Activated naive CD4-positive, alpha-beta T cell treated with anti-CD3 and anti-CD28 coated beads for 36 hours (primary cell): ENCODE data around the gene SBSN. TPM values are rescaled to one million over a fixed set of nuclear protein-coding genes. Genes with fewer than 3 reads are reported as not detected.

Source experiments
- CTCF ChIA-PET: fragments of 350-600 bp; sonication (Branson Sonifier 250); formaldehyde crosslinking; loops from one replicate; lab custom pipeline; 2021; ENCODE audit warnings: antibody characterized with exemption; lab: Charles Lee
- DNase-seq: peaks from one replicate; pipeline ENCODE4 v3.0.0-alpha.2; 2020
- H3K27ac Mint-ChIP-seq: one replicate; pipeline ENCODE4 v1.8.0; 2021; ENCODE audit warnings: mild to moderate bottlenecking, mixed read lengths
- H3K27me3 Mint-ChIP-seq: one replicate; pipeline ENCODE4 v1.8.0; 2021; ENCODE audit warnings: low read depth, mixed read lengths
- H3K36me3 Mint-ChIP-seq: one replicate; pipeline ENCODE4 v1.8.0; 2021; ENCODE audit warnings: low read depth, mixed read lengths
- H3K4me1 Mint-ChIP-seq: one replicate; pipeline ENCODE4 v1.8.0; 2021; ENCODE audit warnings: low read depth, mixed read lengths
- H3K4me3 Mint-ChIP-seq: one replicate; pipeline ENCODE4 v1.8.0; 2021; ENCODE audit warnings: mild to moderate bottlenecking, moderate library complexity, mixed read lengths
- H3K9me3 Mint-ChIP-seq: one replicate; pipeline ENCODE4 v1.8.0; 2021; ENCODE audit warnings: mixed read lengths
- intact Hi-C: fragments of 100-400 bp; cut with micrococcal nuclease; formaldehyde crosslinking; loops from one replicate; pipeline ENCODE4 v1.15.1; 2023
- total RNA-seq, 2 experiments: library from RNA; stranded (reverse); gene quantifications; one replicate each; pipeline ENCODE4 v1.2.3, GENCODE V29; 2021

The SBSN gene
- total RNA-seq, 2 experiments from 2014 or later: not detected

DNA sequence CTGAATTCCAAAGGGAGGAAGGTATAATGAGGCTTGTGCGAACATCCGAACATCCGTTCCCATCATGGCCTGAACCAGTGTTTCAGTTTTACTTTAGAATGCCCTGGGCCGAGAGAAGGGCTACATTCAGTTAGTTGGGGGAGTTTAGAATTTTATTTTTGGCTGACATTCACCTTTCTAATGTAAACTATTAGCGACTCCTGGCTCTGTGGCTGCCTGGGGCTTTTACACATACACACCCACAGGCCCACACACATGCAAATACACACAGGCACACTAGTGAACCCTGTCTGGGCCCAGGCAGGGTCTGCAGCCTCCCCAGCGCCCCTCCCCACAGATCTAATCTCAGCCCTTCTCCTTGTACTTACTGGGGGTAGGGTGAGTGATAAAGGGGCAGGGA is 11.2 kb upstream of the SBSN start:
- H3K27ac Mint-ChIP-seq: no peak overlapping the region

DNA sequence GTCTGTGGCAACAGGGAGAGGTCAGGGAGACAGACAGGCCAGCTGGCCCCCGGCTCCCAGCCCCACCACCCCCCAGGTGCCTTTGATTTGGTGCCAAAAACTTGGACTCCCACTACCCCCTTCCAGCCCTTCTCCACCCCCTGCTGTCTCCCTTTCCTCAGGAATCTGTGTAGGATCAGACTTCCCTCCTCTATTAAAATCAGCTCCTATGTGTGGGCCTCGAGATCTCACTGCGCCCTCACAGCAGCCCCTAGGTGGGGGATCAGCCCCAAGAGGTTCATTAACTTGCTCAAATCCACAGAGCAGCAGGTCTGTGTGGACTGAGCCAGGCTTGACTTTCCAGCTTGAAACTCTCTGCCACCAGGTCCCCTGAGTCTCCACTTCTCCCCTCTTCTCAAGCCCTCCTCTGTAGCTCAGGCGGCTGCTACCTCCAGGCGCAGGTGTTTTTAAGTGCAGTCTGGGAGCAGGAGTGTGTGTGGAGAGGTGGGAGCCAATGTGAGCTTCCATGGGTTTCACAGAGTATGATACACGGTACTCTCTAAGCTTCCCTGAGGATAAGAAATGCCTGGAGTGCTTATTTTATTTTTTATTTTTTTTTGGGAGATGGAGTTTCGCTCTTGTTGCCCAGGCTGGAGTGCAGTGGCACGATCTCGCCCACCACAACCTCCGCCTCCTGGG is 6.8 kb upstream of the SBSN start:
- Mint-ChIP-seq H3K27me3 (peaks cover 10% of the 10 kb centered on the region), H3K27ac (no peak overlapping the region), H3K4me3 (no peak overlapping the region), H3K4me1 (peaks cover 9% of the 10 kb centered on the region), H3K9me3 (no peaks in the 10 kb centered on the region), H3K36me3 (no peaks in the 10 kb centered on the region)
- no peak for DNase-seq
- intact Hi-C loops: no loop called here
- CTCF ChIA-PET: no interaction called here

More for the DNA sequence above, 11.2 kb upstream of the SBSN start:
- Mint-ChIP-seq H3K27me3 (no peaks in the 10 kb centered on the region), H3K4me1 (peaks cover 7% of the 10 kb centered on the region), H3K36me3 (no peaks in the 10 kb centered on the region), H3K9me3 (no peaks in the 10 kb centered on the region), H3K4me3 (no peak overlapping the region)
- no peak for DNase-seq
- intact Hi-C loops: no loop called here
- CTCF ChIA-PET: interaction anchor here (0.6 kb wide), 1 partner anchor 109 kb away, joined by 3 read pairs; the partner anchor contains the start of gene COX6B1

DNA sequence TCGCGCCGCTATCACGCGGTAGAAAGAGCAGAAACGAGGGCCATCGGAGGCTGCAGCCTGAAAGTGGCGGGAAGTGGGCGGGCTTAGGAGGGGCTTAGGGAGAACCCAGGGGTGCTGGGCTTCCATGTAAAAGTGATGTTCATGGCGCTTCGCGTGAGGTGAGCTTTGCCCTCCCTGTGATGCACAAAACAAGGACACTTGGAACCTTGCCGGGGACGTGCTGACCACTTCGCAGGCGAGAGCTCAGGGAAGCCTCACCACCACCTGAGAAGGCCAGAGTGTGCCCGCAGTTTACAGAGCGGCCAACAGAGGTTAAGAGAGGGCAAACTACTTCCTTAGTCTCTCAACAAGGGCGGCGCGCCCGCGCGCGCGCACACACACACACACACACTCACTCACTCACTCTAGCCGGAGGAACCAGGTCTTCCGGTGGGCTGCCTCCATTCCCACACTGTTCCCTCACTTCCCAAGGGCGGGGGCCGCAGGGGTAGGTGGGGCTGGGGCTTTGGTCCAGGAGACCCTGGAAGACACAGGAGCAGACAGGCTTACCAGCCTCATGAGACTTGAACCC is 5.8 kb upstream of the SBSN start:
- Mint-ChIP-seq H3K9me3 (no peaks in the 10 kb centered on the region), H3K27me3 (peaks cover 13% of the 10 kb centered on the region), H3K27ac (peak overlapping the region; percentile 59), H3K4me3 (peak overlapping the region; percentile 54), H3K36me3 (no peaks in the 10 kb centered on the region), H3K4me1 (peaks cover 9% of the 10 kb centered on the region)
- intact Hi-C loops: no loop called here
- CTCF ChIA-PET: no interaction called here
- peak; percentile 67 for DNase-seq

DNA sequence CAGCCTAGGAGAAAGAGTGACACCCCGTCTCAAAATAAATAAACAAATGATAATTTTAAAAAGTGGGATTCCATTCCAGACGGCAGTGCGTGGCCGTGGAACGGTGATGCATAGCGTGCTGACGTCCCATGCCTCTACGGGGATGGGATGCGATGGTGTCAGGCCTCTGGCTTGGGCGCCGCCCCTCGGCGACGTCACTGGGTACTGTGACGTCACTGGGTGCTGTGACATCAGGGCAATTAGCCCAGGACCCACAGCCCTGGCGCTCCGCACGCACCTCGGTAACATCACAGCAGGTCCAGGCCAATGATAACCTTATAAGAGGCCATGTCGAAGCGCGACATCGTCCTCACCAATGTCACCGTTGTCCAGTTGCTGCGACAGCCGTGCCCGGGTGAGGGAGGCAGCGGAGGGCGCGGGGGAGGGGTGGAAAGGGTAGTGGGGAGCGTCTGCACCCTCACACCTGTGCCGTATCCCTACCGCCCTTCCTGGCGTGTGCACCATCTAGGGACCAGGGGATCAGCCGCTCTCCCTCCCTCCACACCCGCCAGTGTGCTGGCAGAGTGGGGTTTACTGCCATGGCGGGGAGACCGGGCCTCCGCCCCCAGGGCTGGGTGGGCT is 5.2 kb upstream of the SBSN start, which contains the start of gene GAPDHS:
Gene GAPDHS (plus strand): TSS at position 256 of the 621 bp plus-strand sequence. CDS start 72 bp downstream, at position 328.
- no peaks in the 10 kb centered on the region for H3K36me3 Mint-ChIP-seq

DNA sequence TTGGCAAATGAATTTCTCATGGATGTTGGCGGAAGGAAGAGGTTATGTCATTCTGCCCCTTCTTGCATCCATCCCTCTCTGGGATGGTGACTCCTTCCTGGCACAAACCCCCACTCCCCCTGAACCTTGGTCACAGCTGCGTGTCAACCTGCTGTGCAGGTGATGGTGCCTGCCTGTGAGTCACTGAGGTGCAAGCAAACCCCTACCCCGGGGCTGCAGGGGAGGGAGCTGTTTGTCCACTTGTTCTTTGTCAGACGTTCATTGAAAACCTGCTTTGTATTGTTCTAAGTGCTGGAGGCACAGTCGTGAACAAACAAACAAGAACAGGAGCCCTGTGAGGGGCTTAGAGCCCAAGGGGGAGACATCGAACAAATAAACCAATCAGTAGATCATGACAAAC is 3.2 kb upstream of the SBSN start:
- Mint-ChIP-seq H3K36me3 (no peaks in the 10 kb centered on the region), H3K27me3 (peaks cover 17% of the 10 kb centered on the region), H3K9me3 (no peaks in the 10 kb centered on the region), H3K4me3 (no peak overlapping the region), H3K27ac (no peak overlapping the region), H3K4me1 (peaks cover 9% of the 10 kb centered on the region)
- DNase-seq: no peak
- intact Hi-C loops: no loop called here
- CTCF ChIA-PET: interaction anchor here (1.9 kb wide), 1 partner anchor 21 kb away, joined by 7 read pairs; no protein-coding TSS in a partner anchor

More for the DNA sequence above, 5.2 kb upstream of the SBSN start, which contains the start of gene GAPDHS:
- no peak for DNase-seq
- Mint-ChIP-seq H3K9me3 (no peaks in the 10 kb centered on the region), H3K27ac (peak within 1 kb of the TSS; percentile 59), H3K4me1 (peaks cover 9% of the 10 kb centered on the region), H3K27me3 (peaks cover 13% of the 10 kb centered on the region), H3K4me3 (peak within 1 kb of the TSS; percentile 54)
- intact Hi-C loops: no loop called here
- CTCF ChIA-PET: no interaction called here

DNA sequence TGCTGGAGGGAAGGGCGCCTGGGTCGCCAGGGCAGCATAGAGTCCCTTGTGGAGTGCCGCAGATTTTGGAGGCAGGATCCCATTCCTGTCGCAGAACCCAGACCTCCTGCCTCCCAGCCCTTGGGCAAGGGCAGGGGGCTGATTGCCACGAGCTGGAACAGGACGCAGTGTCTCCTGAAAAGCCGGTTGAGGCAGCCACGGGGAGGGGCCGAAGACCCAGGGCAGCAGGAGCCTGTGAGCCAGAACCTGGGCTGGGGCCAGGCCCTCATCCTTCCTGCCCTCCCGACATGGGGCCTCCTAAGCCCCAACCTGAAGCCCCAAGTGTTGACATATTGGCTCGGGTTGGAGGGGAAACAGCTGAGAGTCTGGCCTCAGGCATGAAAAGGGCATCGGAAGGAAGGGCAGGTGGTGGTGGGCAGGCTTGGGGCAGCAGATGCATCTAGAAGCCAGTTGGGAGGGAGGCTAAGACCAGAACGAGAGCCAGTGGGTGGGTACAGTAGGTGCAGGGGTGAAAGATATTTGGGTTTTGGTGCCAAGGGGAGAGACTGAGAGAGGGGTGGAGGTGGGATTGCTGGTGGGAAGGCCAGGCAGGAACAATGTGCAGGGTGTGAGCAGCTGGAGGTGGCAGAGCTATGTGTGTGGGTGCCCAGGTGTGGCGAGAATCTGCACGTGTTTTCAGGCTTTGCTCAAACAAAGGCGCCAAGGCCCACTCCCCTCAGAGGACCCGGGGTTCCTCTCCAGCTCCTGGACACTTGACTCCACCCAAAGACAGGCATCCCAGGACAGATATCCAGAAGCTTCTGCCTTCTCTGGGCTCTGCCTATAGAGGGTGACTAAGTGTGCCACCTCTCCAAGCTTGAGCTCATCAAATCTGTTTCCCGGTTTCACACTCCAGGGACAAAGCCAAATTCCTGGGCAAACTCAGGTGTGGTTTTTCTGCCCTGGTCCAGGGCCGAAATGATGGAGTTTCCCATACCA is 1.4 kb upstream of the SBSN start:
- Mint-ChIP-seq H3K27ac (no peak overlapping the region), H3K4me3 (no peak overlapping the region), H3K9me3 (no peaks in the 10 kb centered on the region), H3K27me3 (peaks cover 19% of the 10 kb centered on the region), H3K4me1 (peaks cover 9% of the 10 kb centered on the region), H3K36me3 (no peaks in the 10 kb centered on the region)
- no peak for DNase-seq
- intact Hi-C loops: no loop called here
- CTCF ChIA-PET: interaction anchor here (1.9 kb wide), 1 partner anchor 19 kb away, joined by 7 read pairs; no protein-coding TSS in a partner anchor

DNA sequence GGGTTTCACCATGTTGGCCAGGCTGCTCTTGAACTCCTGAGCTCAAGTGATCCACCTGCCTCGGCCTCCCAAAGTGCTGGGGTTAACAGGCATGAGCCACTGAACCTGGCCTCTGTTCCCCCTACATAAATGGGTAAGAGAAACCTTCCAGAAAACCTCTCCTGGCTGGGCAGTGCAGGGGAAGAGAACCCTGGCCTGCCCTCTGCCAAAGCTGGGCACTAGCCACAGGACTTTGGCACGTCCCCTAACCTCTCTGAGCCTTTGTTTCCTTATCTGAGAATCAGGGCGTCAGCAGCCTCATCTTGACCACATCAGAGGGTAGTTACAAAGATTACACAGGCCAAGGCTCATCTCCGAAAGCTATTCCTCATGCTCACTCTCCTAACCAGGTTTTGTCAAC is 2.2 kb downstream of the SBSN start:
- intact Hi-C loops: no loop called here
- H3K36me3 Mint-ChIP-seq: no peaks in the 10 kb centered on the region
- H3K4me1 Mint-ChIP-seq: no peaks in the 10 kb centered on the region
- no peak overlapping the region for H3K4me3 Mint-ChIP-seq
- no peaks in the 10 kb centered on the region for H3K9me3 Mint-ChIP-seq
- peaks cover 9% of the 10 kb centered on the region for H3K27me3 Mint-ChIP-seq
- CTCF ChIA-PET: interaction anchor here (2.0 kb wide), 1 partner anchor 16 kb away, joined by 9 read pairs; no protein-coding TSS in a partner anchor
- no peak for DNase-seq
- H3K27ac Mint-ChIP-seq: no peak overlapping the region

DNA sequence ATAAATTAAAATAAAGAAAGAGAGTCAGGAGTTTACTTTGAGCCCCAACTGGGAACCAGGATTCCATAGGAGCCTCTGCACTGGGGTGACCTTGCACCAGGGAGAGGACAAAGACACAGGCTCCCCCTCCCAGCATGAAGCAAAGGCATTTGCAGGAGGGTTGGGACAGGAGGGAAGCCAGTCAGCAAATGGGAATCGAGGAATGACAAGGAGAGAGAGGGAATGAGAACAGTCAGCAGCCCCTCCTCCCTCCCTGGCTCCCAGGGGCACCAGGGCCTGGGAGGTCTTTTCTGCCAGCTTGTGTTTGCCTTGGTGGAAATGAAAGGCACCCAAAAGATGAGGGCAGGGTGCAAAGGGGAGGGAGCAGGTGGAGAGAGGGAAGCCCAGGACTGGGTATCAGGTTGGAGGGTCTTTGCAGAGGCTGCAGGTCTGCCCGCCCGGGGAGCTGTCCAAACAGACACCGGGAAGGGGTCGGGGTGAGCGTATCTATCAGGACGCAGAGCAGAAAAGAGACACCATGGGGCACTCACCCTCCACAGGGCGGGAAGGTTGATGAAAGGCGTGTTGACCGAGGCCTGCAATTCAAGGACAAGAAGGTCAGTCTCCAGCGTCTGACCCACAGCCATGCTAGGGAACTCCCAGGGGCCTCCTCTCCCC is 3.8 kb downstream of the SBSN start:
- Mint-ChIP-seq H3K4me3 (no peak overlapping the region), H3K27me3 (peaks cover 6% of the 10 kb centered on the region), H3K36me3 (no peaks in the 10 kb centered on the region), H3K27ac (no peak overlapping the region), H3K4me1 (no peaks in the 10 kb centered on the region), H3K9me3 (no peaks in the 10 kb centered on the region)
- no peak for DNase-seq
- CTCF ChIA-PET: interaction anchor here (0.6 kb wide), 1 partner anchor 311 kb away, joined by 6 read pairs; no protein-coding TSS in a partner anchor
- intact Hi-C loops: no loop called here

DNA sequence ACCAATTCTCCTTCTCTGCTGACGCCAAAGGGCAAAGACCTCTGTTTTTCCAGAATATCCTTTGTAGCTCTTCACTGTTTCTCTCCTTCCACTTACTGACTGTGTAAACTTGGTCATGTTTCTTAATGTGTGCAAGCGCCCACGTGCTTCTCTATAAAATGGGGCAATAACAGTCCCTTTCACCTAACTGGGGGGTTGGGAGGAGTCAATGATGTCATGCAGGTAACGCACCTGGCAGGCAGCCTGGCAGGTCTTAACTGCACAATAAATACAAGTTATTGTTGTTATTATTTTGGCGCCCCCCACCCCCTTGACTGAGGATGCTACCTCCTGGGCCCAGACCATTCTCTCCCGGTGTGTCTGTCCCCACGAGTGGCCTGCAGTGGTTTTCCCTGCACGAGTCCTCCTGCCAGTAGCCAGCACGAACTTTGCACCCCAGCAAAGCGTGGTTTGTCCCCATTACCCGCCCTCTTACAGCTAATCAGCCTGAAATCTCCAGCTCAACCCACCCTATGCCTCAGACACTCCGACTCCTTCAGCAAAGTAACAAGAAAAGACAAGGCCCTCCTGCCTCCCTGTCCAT is 5.3 kb downstream of the SBSN start:
- Mint-ChIP-seq H3K27me3 (peaks cover 5% of the 10 kb centered on the region), H3K36me3 (no peaks in the 10 kb centered on the region), H3K4me1 (no peaks in the 10 kb centered on the region), H3K4me3 (no peak overlapping the region), H3K9me3 (no peaks in the 10 kb centered on the region), H3K27ac (no peak overlapping the region)
- intact Hi-C loops: no loop called here
- no peak for DNase-seq
- CTCF ChIA-PET: no interaction called here

DNA sequence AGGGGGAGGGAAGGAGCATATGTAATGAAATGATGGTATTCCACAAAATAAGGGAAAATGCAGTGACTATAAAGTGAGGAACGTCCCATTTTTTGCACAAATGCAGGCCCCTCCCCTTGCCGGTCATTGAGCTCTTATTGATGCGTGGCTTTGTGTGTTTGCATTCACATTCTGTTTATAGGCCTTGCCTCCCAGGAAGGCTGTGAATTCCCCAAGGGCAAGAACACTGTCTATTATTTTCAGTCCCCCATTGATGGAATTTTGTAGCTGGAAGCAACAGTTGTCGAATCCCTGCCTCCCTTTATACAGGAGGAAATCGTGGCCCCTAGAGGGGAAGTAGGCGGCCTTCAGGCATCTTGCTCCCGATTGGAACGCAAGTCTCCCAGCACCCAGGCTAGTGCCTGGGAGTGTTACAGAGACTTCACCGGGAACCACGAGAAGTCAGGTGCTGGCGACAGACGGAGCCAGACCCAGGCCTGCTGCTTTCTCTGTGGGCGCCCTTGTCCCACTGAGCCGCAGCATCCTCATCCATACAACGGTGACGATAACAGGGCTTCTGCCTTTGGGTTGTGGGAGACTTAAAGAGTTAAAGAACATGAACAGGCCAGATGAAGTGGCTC is 6.9 kb downstream of the SBSN start:
- Mint-ChIP-seq H3K4me1 (no peaks in the 10 kb centered on the region), H3K36me3 (no peaks in the 10 kb centered on the region), H3K9me3 (no peaks in the 10 kb centered on the region), H3K27me3 (peaks cover 3% of the 10 kb centered on the region), H3K4me3 (no peak overlapping the region), H3K27ac (no peak overlapping the region)
- intact Hi-C loops: no loop called here
- CTCF ChIA-PET: interaction anchor here (0.6 to 1.6 kb wide), 2 partner anchors 11 to 425 kb away, joined by 3 to 5 read pairs; no protein-coding TSS in a partner anchor
- no peak for DNase-seq

DNA sequence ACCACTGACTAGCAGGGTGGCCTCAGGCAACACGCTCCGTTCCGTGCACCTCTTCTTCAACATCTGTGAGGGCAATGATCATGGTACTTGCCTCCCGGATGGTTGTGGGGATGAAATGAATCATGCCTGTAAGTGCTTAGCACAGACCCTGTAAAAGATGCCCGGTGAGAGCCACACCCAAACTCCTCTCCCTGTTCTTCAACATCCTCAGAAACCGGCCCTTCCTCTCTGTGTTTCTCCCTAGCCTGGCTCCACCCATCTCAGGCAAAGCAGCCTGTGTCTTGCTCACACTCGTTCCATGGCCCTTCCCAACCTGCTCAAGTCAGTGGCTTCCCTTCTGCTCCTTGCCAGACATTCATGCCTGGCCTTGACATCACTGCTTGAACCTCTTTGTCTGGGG is 8.8 kb downstream of the SBSN start:
- no peaks in the 10 kb centered on the region for H3K36me3 Mint-ChIP-seq
- H3K27ac Mint-ChIP-seq: no peak overlapping the region
- H3K9me3 Mint-ChIP-seq: no peaks in the 10 kb centered on the region
- intact Hi-C loops: no loop called here
- no peak for DNase-seq
- no peak overlapping the region for H3K4me3 Mint-ChIP-seq
- H3K4me1 Mint-ChIP-seq: no peaks in the 10 kb centered on the region
- CTCF ChIA-PET: no interaction called here
- H3K27me3 Mint-ChIP-seq: no peaks in the 10 kb centered on the region
